ENCODE results near the gene TNNC1.

DNA sequence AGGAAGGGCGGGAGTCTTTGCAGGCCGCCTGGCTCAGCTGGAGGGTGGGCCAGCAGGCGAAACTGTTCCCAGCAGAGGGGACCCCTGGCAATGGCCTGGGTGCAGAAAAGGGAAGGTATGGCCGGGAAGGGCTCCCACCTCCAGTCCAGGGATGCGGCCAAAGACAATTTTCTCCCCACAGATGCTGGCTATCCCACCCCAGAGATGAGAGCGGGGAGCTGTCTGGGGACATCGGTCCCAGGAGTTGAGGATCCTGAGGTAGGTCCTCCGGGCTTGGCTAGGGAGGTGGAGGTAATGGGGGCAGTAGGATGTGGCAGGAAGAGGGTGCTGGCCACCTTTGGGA lies 10.6 kb downstream of the TNNC1 start:
- TF ChIP-seq POLR2A (IDR thresholded peaks at IDR 0.05), result no peak
- TF ChIP-seq, protein P1, sequence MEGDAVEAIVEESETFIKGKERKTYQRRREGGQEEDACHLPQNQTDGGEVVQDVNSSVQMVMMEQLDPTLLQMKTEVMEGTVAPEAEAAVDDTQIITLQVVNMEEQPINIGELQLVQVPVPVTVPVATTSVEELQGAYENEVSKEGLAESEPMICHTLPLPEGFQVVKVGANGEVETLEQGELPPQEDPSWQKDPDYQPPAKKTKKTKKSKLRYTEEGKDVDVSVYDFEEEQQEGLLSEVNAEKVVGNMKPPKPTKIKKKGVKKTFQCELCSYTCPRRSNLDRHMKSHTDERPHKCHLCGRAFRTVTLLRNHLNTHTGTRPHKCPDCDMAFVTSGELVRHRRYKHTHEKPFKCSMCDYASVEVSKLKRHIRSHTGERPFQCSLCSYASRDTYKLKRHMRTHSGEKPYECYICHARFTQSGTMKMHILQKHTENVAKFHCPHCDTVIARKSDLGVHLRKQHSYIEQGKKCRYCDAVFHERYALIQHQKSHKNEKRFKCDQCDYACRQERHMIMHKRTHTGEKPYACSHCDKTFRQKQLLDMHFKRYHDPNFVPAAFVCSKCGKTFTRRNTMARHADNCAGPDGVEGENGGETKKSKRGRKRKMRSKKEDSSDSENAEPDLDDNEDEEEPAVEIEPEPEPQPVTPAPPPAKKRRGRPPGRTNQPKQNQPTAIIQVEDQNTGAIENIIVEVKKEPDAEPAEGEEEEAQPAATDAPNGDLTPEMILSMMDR (IDR thresholded peaks at IDR 0.05), result no peak

Data from uterus (tissue), 2 donors.